ENCODE results near the gene KRTAP23-1.

Gene KRTAP23-1

GRCh38 chr21:30305136-30305535 is 43.3 kb downstream of the KRTAP23-1 start:
- DNase-seq, result no peak

Data from 8988T (cell line).